Measurements from ENCODE around the gene APOBEC3G. TPM values are rescaled to one million over a fixed set of nuclear protein-coding genes. Genes with fewer than 3 reads are reported as not detected.
"Not testable (repeated sequence)": the region's sequence is repeated elsewhere in the genome, so short reads cannot be mapped to it uniquely, and the experiment has no call there.

The APOBEC3G gene
- total RNA-seq, 4 donors from 2014 or later, result 7.1 to 11.6 (median 9.4) TPM; not detected in 1

- Histone ChIP-seq H3K27ac (no peak overlapping the region), H3K36me3 (no peaks in the 10 kb centered on the region), H3K4me3 (no peak overlapping the region), H3K27me3 (no peaks in the 10 kb centered on the region), H3K9me3 (no peaks in the 10 kb centered on the region), H3K4me1 (no peaks in the 10 kb centered on the region)
- in situ Hi-C loops (cut with MboI; ENCODE audit: low pct_ligation_motif_present in 1 of 4, low pct_unique_long_range_greater_than_20kb in 1 of 4, low sequenced_read_pairs in 3 of 4), result no loop called here
- TF ChIP-seq EP300 (IDR thresholded peaks at IDR 0.05; ENCODE audit: low read depth) (no peak), CTCF (IDR thresholded peaks at IDR 0.05) (no peak), POLR2A (IDR thresholded peaks at IDR 0.05) (no peak), POLR2AphosphoS5 (IDR thresholded peaks at IDR 0.05) (no peak)
- intact Hi-C loops (cut with DNase I; ENCODE audit: low total_unique reads), result no loop called here
- DNase-seq, result no peak
- WGBS, 2 donors (ENCODE audit: low coverage in 1 of 2), result 67 to 91% methylated on average over 2 to 11 of the region's 11 CpGs
Observed at GRCh38 chr22:39055658-39056057, 21.4 kb upstream of the APOBEC3G start.

GRCh38 chr22:39061290-39061689 is 15.8 kb upstream of the APOBEC3G start:
- WGBS, 2 donors (ENCODE audit: low coverage in 1 of 2), result 47 to 68% methylated on average over 4 to 6 of the region's 6 CpGs
- H3K4me3 ChIP-seq; H3K27me3 ChIP-seq; H3K9me3 ChIP-seq; DNase-seq; in situ Hi-C loops (cut with MboI; ENCODE audit: low pct_ligation_motif_present in 1 of 4, low pct_unique_long_range_greater_than_20kb in 1 of 4, low sequenced_read_pairs in 3 of 4); H3K36me3 ChIP-seq; intact Hi-C loops (cut with DNase I; ENCODE audit: low total_unique reads); H3K27ac ChIP-seq; H3K4me1 ChIP-seq: not testable (repeated sequence)

- H3K27ac ChIP-seq; H3K36me3 ChIP-seq; H3K9me3 ChIP-seq; H3K4me3 ChIP-seq; intact Hi-C loops (cut with DNase I; ENCODE audit: low total_unique reads); DNase-seq; in situ Hi-C loops (cut with MboI; ENCODE audit: low pct_ligation_motif_present in 1 of 4, low pct_unique_long_range_greater_than_20kb in 1 of 4, low sequenced_read_pairs in 3 of 4); H3K27me3 ChIP-seq; H3K4me1 ChIP-seq: not testable (repeated sequence)
- 86 to 88% methylated on average over 10 of the region's 10 CpGs for WGBS, 2 donors (ENCODE audit: low coverage in 1 of 2)
Observed at GRCh38 chr22:39061951-39062350, 15.1 kb upstream of the APOBEC3G start.

GRCh38 chr22:39063904-39064303 is 13.2 kb upstream of the APOBEC3G start:
- H3K27me3 ChIP-seq; H3K4me1 ChIP-seq; H3K9me3 ChIP-seq; intact Hi-C loops (cut with DNase I; ENCODE audit: low total_unique reads); H3K36me3 ChIP-seq; H3K4me3 ChIP-seq; in situ Hi-C loops (cut with MboI; ENCODE audit: low pct_ligation_motif_present in 1 of 4, low pct_unique_long_range_greater_than_20kb in 1 of 4, low sequenced_read_pairs in 3 of 4); DNase-seq: not testable (repeated sequence)
- 83% methylated on average over 8 of the region's 8 CpGs; no CpG with 5 or more reads in 1 of the 2 donors for WGBS, 2 donors (ENCODE audit: low coverage in 1 of 2)
- H3K27ac ChIP-seq, result peak overlapping the region in 1 of 4 donors; percentile 28

- not testable (repeated sequence) for H3K4me3 ChIP-seq
Observed at GRCh38 chr22:39066442-39067276, 10.4 kb upstream of the APOBEC3G start.

GRCh38 chr22:39068033-39068785 is 8.9 kb upstream of the APOBEC3G start:
- WGBS, 2 donors (ENCODE audit: low coverage in 1 of 2), result 73 to 77% methylated on average over 6 to 13 of the region's 13 CpGs
- H3K4me1 ChIP-seq, result no peaks in the 10 kb centered on the region
- no peak for TF ChIP-seq EP300 (IDR thresholded peaks at IDR 0.05; ENCODE audit: low read depth)
- no peak for TF ChIP-seq CTCF (IDR thresholded peaks at IDR 0.05)
- no peak for TF ChIP-seq POLR2A (IDR thresholded peaks at IDR 0.05)
- TF ChIP-seq POLR2AphosphoS5 (IDR thresholded peaks at IDR 0.05), result no peak
- DNase-seq, result no peak
- H3K27me3 ChIP-seq, result no peaks in the 10 kb centered on the region
- intact Hi-C loops (cut with DNase I; ENCODE audit: low total_unique reads) (no loop called here), in situ Hi-C loops (cut with MboI; ENCODE audit: low pct_ligation_motif_present in 1 of 4, low pct_unique_long_range_greater_than_20kb in 1 of 4, low sequenced_read_pairs in 3 of 4) (no loop called here)
- no peaks in the 10 kb centered on the region for H3K36me3 ChIP-seq
- H3K4me3 ChIP-seq, result no peak overlapping the region
- no peaks in the 10 kb centered on the region for H3K9me3 ChIP-seq
- no peak overlapping the region for H3K27ac ChIP-seq

More at GRCh38 chr22:39066442-39067276, 10.4 kb upstream of the APOBEC3G start:
- intact Hi-C loops (cut with DNase I; ENCODE audit: low total_unique reads); in situ Hi-C loops (cut with MboI; ENCODE audit: low pct_ligation_motif_present in 1 of 4, low pct_unique_long_range_greater_than_20kb in 1 of 4, low sequenced_read_pairs in 3 of 4); H3K4me1 ChIP-seq; H3K36me3 ChIP-seq; DNase-seq; H3K27me3 ChIP-seq; H3K9me3 ChIP-seq: not testable (repeated sequence)
- peak overlapping the region in 2 of 4 donors; percentile 3 to 6 for H3K27ac ChIP-seq
- WGBS, 2 donors (ENCODE audit: low coverage in 1 of 2), result 81 to 86% methylated on average over 9 of the region's 9 CpGs
